Activated T-helper 1 cell treated with anti-CD3 and anti-CD28 coated beads, Interleukin-2, amount 50 U/mL, for 16 hours (primary cell): ENCODE results near the gene SLC15A4.
"Not testable (repeated sequence)": the region's sequence is repeated elsewhere in the genome, so short reads cannot be mapped to it uniquely, and the experiment has no call there.

Source experiments
- DNase-seq, 2 donors: peaks; one replicate each; pipeline ENCODE4 v3.0.0-alpha.2; 2020; ENCODE audit warnings: low read depth in 1 of 2, low spot score in 1 of 2

Gene SLC15A4

GRCh38 chr12:128844031-128844635, 20.4 kb upstream of the SLC15A4 start:
- DNase-seq, result no peak

GRCh38 chr12:128843538-128843937, 19.8 kb upstream of the SLC15A4 start:
- DNase-seq, result no peak

GRCh38 chr12:128842579-128842978, 18.8 kb upstream of the SLC15A4 start:
- DNase-seq, result no peak

GRCh38 chr12:128840862-128841468, 17.2 kb upstream of the SLC15A4 start:
- no peak for DNase-seq

- not testable (repeated sequence) for DNase-seq
Observed at GRCh38 chr12:128839885-128840284, 16.1 kb upstream of the SLC15A4 start.

GRCh38 chr12:128833418-128833817, 9.7 kb upstream of the SLC15A4 start:
- DNase-seq, result no peak

- no peak for DNase-seq
Observed at GRCh38 chr12:128830505-128830893, 6.7 kb upstream of the SLC15A4 start.

- DNase-seq, result no peak
Observed at GRCh38 chr12:128829861-128830504, 6.2 kb upstream of the SLC15A4 start.

- no peak for DNase-seq
Observed at GRCh38 chr12:128827724-128828123, 4.0 kb upstream of the SLC15A4 start.

- DNase-seq, result no peak
Observed at GRCh38 chr12:128825835-128826234, 2.1 kb upstream of the SLC15A4 start.

GRCh38 chr12:128823216-128823915, 392 bp downstream of the SLC15A4 start:
- peak in 1 of 2 donors; percentile 8 for DNase-seq

- DNase-seq, result no peak
Observed at GRCh38 chr12:128820723-128821432, 2.9 kb downstream of the SLC15A4 start.

GRCh38 chr12:128820253-128820652, 3.5 kb downstream of the SLC15A4 start:
- DNase-seq, result no peak

- DNase-seq, result no peak
Observed at GRCh38 chr12:128819293-128820144, 4.2 kb downstream of the SLC15A4 start.

- no peak for DNase-seq
Observed at GRCh38 chr12:128818065-128819022, 5.4 kb downstream of the SLC15A4 start.

GRCh38 chr12:128817111-128818015, 6.4 kb downstream of the SLC15A4 start:
- no peak for DNase-seq

- no peak for DNase-seq
Observed at GRCh38 chr12:128816643-128816920, 7.2 kb downstream of the SLC15A4 start.

- DNase-seq, result no peak
Observed at GRCh38 chr12:128815779-128816642, 7.7 kb downstream of the SLC15A4 start.
